Neural crest cell (in vitro differentiated cells): ENCODE measurements around the gene CTRB1. TPM values are rescaled to one million over a fixed set of nuclear protein-coding genes. Genes with fewer than 3 reads are reported as not detected.

Source experiments
- DNase-seq: peaks from one replicate; pipeline ENCODE4 v3.0.0; 2021; ENCODE audit warnings: low read depth, mixed read lengths, low spot score
- H3K27ac Mint-ChIP-seq: one replicate; pipeline ENCODE4 v1.8.0; 2021; ENCODE audit warnings: mild to moderate bottlenecking, mixed read lengths; ENCODE audit not compliant: unreplicated experiment
- H3K27me3 Mint-ChIP-seq: 2 replicates; pipeline ENCODE4 v1.8.0; 2021; ENCODE audit warnings: low read depth, mild to moderate bottlenecking, mixed read lengths
- H3K36me3 Mint-ChIP-seq: 2 replicates; pipeline ENCODE4 v1.8.0; 2021; ENCODE audit warnings: low read depth, mild to moderate bottlenecking, mixed read lengths
- H3K4me1 Mint-ChIP-seq: 2 replicates; pipeline ENCODE4 v1.8.0; 2021; ENCODE audit warnings: mixed read lengths
- H3K4me3 Mint-ChIP-seq: one replicate; pipeline ENCODE4 v1.8.0; 2021; ENCODE audit warnings: mild to moderate bottlenecking, mixed read lengths
- H3K9me3 Mint-ChIP-seq: 2 replicates; pipeline ENCODE4 v1.8.0; 2021; ENCODE audit warnings: mixed read lengths
- total RNA-seq: library from RNA; stranded (reverse); gene quantifications from 2 replicates; pipeline ENCODE4 v1.2.1, GENCODE V29; 2021
- TF ChIP-seq, protein P1 (sequence below): fragments of 200-600 bp; sonication (generic); conservative IDR thresholded peaks from 2 replicates; pipeline ENCODE4 v1.5.0; 2021; ENCODE audit warnings: antibody characterized with exemption, mild to moderate bottlenecking

Gene CTRB1
- total RNA-seq, 1 donor from 2014 or later, result not detected

DNA sequence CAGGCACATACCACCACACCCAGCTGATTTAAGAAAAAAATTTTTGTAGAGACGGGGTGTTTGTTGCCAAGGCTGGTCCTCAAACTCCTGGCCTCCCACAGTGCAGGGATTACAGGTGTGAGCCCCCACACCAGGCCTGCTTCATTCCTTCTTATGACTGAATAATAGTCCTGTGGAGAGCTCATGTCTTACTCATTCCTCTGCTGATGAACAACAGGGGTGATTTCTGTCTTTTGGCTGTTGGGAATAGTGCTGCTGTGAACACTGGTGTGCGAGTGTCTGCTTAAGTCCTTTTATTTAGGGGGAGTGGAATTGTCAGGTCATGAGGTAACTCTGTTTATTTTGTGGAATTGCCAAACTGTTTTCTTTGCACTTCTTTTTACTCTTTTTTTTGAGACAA is 2.7 kb upstream of the CTRB1 start:
- no peaks in the 10 kb centered on the region for H3K9me3 Mint-ChIP-seq
- TF ChIP-seq, protein P1, sequence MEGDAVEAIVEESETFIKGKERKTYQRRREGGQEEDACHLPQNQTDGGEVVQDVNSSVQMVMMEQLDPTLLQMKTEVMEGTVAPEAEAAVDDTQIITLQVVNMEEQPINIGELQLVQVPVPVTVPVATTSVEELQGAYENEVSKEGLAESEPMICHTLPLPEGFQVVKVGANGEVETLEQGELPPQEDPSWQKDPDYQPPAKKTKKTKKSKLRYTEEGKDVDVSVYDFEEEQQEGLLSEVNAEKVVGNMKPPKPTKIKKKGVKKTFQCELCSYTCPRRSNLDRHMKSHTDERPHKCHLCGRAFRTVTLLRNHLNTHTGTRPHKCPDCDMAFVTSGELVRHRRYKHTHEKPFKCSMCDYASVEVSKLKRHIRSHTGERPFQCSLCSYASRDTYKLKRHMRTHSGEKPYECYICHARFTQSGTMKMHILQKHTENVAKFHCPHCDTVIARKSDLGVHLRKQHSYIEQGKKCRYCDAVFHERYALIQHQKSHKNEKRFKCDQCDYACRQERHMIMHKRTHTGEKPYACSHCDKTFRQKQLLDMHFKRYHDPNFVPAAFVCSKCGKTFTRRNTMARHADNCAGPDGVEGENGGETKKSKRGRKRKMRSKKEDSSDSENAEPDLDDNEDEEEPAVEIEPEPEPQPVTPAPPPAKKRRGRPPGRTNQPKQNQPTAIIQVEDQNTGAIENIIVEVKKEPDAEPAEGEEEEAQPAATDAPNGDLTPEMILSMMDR, result no peak
- no peaks in the 10 kb centered on the region for H3K36me3 Mint-ChIP-seq
- H3K4me1 Mint-ChIP-seq, result no peaks in the 10 kb centered on the region
- no peak for DNase-seq
- H3K27ac Mint-ChIP-seq, result no peak overlapping the region
- H3K27me3 Mint-ChIP-seq, result no peaks in the 10 kb centered on the region
- no peak overlapping the region for H3K4me3 Mint-ChIP-seq

DNA sequence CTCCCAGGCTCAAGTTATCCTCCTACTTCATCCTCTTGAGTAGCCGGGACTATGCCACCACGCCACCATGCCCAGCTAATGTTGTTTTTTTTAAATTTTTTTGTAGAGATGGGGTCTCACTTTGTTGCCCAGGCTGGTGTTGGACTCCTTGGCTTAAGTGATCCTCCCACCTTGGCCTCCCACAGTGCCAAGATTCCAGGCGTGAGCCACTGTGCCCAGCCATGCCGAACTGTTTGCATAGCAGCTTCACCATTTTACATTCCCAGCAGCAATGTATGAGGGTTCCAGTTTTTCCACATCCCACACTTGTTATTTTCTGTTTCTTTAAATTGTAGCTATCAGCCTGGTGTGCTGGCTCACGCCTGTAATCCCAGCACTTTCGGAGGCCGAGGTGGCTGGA is 2.2 kb upstream of the CTRB1 start:
- H3K36me3 Mint-ChIP-seq, result no peaks in the 10 kb centered on the region
- no peak overlapping the region for H3K4me3 Mint-ChIP-seq
- TF ChIP-seq, protein P1, result no peak
- H3K27me3 Mint-ChIP-seq, result no peaks in the 10 kb centered on the region
- no peaks in the 10 kb centered on the region for H3K9me3 Mint-ChIP-seq
- H3K4me1 Mint-ChIP-seq, result no peaks in the 10 kb centered on the region
- H3K27ac Mint-ChIP-seq, result no peak overlapping the region
- DNase-seq, result no peak

DNA sequence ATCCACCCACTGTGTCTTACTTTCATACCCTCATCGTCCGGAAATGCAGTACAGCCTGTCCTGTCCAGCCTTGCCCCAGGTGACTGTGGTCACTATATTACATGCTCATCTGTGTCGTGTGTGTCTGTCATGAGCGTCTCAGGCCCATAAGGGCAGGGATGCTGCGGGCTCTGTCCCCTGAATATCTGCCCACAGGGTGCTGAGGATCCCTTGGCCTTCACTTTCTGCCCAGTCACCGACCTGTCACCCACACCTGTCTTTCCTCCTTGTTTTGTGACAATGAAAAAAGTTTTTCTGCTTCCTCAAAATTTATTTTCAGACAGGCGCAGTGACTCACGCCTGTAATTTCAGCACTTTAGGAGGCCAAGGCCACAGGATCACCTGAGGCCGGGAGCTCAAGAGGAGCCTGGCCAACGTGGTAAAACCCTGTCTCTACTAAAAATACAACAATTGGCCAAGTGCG is 1.4 kb upstream of the CTRB1 start:
- Mint-ChIP-seq H3K27me3 (no peaks in the 10 kb centered on the region), H3K36me3 (no peaks in the 10 kb centered on the region), H3K4me3 (no peak overlapping the region), H3K4me1 (no peaks in the 10 kb centered on the region), H3K9me3 (no peaks in the 10 kb centered on the region), H3K27ac (no peak overlapping the region)
- TF ChIP-seq, protein P1, result no peak
- DNase-seq, result no peak

DNA sequence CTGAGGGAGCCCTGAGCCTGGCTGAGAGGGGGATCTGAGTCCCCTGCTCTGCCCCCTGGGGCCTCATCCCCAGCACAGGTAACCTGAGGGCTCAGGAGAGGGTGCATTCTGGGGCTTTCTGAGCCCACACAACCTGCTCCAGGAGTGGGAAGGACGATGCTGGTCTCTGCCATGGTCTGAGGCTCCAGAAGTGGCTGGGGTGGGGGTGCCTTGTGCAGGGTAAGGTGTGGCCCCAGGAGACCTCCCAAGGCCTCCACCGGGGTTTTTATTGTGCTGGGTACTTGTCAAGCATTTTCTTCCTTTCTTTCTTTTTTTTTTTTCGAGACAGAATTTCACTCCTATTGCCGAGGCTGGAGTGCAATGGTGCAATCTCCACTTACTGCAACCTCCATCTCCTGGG is 300 bp downstream of the CTRB1 start:
- H3K27ac Mint-ChIP-seq, result no peak overlapping the region
- TF ChIP-seq, protein P1, result no peak
- no peaks in the 10 kb centered on the region for H3K9me3 Mint-ChIP-seq
- H3K36me3 Mint-ChIP-seq, result no peaks in the 10 kb centered on the region
- H3K27me3 Mint-ChIP-seq, result peaks cover under 1% of the 10 kb centered on the region
- no peak overlapping the region for H3K4me3 Mint-ChIP-seq
- DNase-seq, result no peak
- H3K4me1 Mint-ChIP-seq, result no peaks in the 10 kb centered on the region

DNA sequence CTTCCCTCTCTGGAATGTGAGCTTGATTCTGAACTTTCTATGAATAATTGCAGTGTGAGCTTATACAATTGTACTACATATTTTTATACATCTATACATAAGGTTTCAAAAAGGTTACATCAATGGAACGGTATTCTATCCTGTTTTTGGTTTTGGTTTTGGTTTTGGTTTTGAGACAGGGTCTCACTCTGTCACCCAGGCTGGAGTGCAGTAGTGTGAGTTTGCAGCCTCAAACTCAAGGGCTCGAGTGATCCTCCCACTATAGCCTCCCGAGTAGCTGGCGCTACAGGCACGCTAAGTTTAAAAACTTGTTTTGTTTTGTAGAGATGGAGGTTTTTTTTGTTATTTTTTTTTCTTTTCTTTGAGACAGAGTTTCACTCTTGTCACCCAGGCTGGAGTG is 1.1 kb downstream of the CTRB1 start:
- H3K27me3 Mint-ChIP-seq, result peaks cover 3% of the 10 kb centered on the region
- H3K36me3 Mint-ChIP-seq, result no peaks in the 10 kb centered on the region
- no peak for DNase-seq
- no peak overlapping the region for H3K27ac Mint-ChIP-seq
- no peak overlapping the region for H3K4me3 Mint-ChIP-seq
- H3K9me3 Mint-ChIP-seq, result no peaks in the 10 kb centered on the region
- no peaks in the 10 kb centered on the region for H3K4me1 Mint-ChIP-seq
- TF ChIP-seq, protein P1, result no peak
